ENCODE results near the gene SIAH2. TPM values are rescaled to one million over a fixed set of nuclear protein-coding genes. Genes with fewer than 3 reads are reported as not detected.
"Not testable (repeated sequence)": the region's sequence is repeated elsewhere in the genome, so short reads cannot be mapped to it uniquely, and the experiment has no call there.

SIAH2 gene
- total RNA-seq, 1 donor from 2014 or later, result 18.6 TPM

DNA sequence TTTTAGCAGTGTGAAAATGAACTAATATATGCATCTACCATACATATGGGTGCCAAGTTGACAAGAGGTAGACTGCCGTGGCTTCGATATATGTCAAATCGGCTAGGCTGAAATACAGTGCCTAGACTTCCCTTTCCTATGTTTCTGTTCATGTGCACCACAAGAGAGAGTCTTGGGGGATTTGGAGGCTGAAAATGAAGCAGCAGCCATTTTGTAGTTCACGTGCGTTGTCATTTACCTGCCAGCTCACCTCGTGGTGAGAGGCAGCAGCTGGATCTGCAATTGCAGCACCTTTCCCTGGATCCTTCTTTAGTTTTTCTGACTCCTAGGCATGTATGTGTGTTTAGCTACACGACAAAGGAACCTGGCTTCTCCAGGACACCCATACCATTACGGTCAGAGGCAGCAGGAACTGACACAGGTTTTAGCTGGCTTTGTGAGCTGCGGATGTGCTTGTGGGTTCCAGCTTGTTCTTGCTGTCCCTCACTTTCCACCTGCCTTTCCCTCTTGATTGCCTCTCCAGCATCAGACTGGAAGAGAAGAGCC, 40.5 kb upstream of the SIAH2 start:
- Histone ChIP-seq H3K27me3 (ENCODE audit: low read depth) (no peaks in the 10 kb centered on the region), H3K27ac (no peak overlapping the region), H3K36me3 (no peaks in the 10 kb centered on the region), H3K9me3 (no peaks in the 10 kb centered on the region), H3K4me1 (peaks cover 2% of the 10 kb centered on the region), H3K4me3 (no peak overlapping the region)
- intact Hi-C loops (cut with DNase I), result no loop called here
- no peak for ATAC-seq
- TF ChIP-seq, protein P1, sequence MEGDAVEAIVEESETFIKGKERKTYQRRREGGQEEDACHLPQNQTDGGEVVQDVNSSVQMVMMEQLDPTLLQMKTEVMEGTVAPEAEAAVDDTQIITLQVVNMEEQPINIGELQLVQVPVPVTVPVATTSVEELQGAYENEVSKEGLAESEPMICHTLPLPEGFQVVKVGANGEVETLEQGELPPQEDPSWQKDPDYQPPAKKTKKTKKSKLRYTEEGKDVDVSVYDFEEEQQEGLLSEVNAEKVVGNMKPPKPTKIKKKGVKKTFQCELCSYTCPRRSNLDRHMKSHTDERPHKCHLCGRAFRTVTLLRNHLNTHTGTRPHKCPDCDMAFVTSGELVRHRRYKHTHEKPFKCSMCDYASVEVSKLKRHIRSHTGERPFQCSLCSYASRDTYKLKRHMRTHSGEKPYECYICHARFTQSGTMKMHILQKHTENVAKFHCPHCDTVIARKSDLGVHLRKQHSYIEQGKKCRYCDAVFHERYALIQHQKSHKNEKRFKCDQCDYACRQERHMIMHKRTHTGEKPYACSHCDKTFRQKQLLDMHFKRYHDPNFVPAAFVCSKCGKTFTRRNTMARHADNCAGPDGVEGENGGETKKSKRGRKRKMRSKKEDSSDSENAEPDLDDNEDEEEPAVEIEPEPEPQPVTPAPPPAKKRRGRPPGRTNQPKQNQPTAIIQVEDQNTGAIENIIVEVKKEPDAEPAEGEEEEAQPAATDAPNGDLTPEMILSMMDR (IDR thresholded peaks at IDR 0.05), result no peak
- no peak for DNase-seq

DNA sequence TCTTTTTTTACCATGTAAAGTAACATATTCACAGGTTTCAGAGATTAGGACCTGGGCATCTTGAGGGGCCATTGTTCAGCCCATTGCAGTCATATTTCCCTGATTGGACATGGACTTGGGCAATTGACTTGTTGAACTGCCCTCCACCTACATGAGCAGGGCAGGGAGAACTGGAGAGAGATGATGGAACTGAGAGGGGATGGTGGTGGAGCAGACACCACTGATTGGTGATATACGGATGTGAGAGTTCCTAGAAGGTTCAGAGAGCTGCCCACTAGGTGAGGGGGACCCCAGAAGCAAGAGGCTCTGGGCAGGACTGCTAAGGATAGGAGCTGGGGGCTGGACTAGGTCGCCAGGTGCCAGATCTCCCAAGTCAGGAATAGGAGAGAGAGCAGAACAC, 37.8 kb upstream of the SIAH2 start:
- TF ChIP-seq, protein P1 (IDR thresholded peaks at IDR 0.05), result no peak
- intact Hi-C loops (cut with DNase I), result no loop called here
- Histone ChIP-seq H3K27ac (no peak overlapping the region), H3K4me1 (peaks cover 6% of the 10 kb centered on the region), H3K27me3 (ENCODE audit: low read depth) (no peaks in the 10 kb centered on the region), H3K36me3 (no peaks in the 10 kb centered on the region), H3K9me3 (no peaks in the 10 kb centered on the region), H3K4me3 (no peak overlapping the region)
- ATAC-seq (no peak), DNase-seq (no peak)

DNA sequence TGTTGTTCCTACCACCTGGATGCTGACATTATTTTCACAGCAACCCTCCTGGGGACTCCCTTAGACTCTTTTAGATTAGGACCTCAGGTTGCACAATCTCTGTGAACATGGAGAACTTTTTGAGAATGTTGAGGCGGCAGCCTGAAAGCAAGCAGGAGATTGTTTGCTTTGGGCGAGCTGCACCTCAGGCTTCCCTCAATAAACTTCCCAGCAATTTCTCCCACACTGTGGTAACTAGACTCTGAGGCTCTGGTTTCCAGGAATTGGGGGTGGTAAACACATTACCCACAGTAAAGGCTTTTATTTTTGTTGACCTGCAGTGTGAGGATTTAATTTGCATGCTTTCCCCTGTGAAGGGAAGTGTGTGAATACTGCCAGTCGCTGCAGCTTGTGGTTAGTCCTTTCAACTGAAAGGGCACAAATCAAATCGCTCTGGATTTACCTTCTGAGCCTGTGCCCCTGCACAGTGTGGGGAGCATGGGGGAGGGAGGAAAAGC, 35.2 kb upstream of the SIAH2 start:
- Histone ChIP-seq H3K9me3 (no peaks in the 10 kb centered on the region), H3K36me3 (no peaks in the 10 kb centered on the region), H3K27me3 (ENCODE audit: low read depth) (no peaks in the 10 kb centered on the region), H3K4me1 (peaks cover 6% of the 10 kb centered on the region), H3K27ac (no peak overlapping the region), H3K4me3 (no peak overlapping the region)
- TF ChIP-seq, protein P1 (IDR thresholded peaks at IDR 0.05), result no peak
- ATAC-seq (peak; percentile 75 to 91), DNase-seq (no peak)
- intact Hi-C loops (cut with DNase I), result no loop called here

DNA sequence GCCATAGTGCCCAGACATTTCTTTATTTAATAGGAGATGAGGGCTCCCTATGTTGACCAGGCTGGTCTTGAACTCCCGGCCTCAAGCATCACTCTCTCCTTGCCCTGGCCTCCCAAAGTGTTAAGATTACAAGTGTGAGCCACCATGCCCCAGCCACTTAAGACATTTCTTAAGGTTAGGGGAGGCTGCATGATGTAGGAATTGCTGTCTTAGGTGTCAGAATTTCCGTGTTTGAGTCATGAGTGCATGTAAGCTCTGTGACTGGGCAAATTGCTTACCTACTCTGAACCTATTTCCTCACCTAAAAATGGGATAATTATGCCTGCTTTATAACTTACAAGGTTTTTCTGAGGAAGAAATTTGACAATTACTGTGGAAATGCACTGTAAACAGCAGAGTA, 34.2 kb upstream of the SIAH2 start:
- H3K4me1 ChIP-seq, result peaks cover 6% of the 10 kb centered on the region
- H3K36me3 ChIP-seq, result no peaks in the 10 kb centered on the region
- no peak for DNase-seq
- H3K27me3 ChIP-seq (ENCODE audit: low read depth), result no peaks in the 10 kb centered on the region
- intact Hi-C loops (cut with DNase I), result no loop called here
- ATAC-seq, result no peak
- TF ChIP-seq, protein P1 (IDR thresholded peaks at IDR 0.05), result no peak
- no peak overlapping the region for H3K4me3 ChIP-seq
- H3K9me3 ChIP-seq, result no peaks in the 10 kb centered on the region
- no peak overlapping the region for H3K27ac ChIP-seq

DNA sequence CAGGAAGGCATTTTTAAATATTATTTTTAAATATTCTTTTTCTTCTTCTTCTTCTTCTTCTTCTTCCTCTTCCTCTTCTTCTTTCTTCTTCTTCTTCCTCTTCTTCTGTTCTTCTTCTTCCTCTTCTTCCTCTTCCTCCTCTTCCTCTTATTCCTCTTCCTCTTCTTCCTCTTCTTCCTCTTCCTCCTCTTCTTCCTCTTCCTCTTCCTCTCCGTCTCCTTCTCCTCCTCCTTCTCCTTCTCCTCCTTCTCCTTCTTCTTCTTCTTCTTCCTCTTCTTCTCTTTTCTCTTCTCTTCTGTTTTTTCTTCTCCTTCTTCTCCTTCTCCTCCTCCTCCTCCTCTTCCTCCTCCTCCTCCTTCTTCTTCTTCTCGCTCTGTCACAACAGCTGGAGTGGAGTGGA, 33.6 kb upstream of the SIAH2 start:
- ATAC-seq; H3K4me3 ChIP-seq; intact Hi-C loops (cut with DNase I); H3K4me1 ChIP-seq; H3K36me3 ChIP-seq; H3K9me3 ChIP-seq; DNase-seq; H3K27me3 ChIP-seq (ENCODE audit: low read depth); H3K27ac ChIP-seq: not testable (repeated sequence)

DNA sequence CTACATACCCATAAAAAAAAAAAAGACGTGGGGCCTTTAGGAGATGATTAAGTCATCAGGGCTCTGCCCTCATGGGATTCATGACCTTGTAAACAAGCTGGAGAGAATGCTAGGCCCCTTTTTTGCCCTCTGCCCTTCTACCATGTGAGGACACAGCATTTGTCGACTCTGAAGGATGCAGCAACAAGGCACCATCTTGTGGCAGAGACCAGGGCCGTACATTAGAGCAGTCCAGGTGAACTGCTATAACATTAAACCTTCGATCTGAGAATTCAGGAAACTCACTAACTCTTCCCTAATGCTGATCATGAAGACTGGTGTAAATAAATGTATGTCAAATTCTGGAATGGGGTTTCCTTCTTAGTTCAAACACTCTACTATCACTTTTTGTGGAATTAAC, 30.7 kb upstream of the SIAH2 start:
- peaks cover 6% of the 10 kb centered on the region for H3K4me1 ChIP-seq
- no peaks in the 10 kb centered on the region for H3K27me3 ChIP-seq (ENCODE audit: low read depth)
- ATAC-seq (no peak), DNase-seq (no peak)
- TF ChIP-seq, protein P1 (IDR thresholded peaks at IDR 0.05), result no peak
- intact Hi-C loops (cut with DNase I), result no loop called here
- no peak overlapping the region for H3K27ac ChIP-seq
- no peak overlapping the region for H3K4me3 ChIP-seq
- H3K36me3 ChIP-seq, result no peaks in the 10 kb centered on the region
- H3K9me3 ChIP-seq, result no peaks in the 10 kb centered on the region

Measured in lower lobe of right lung (tissue), 2 donors.